Liver (tissue), 9 donors: ENCODE results near the gene UMODL1. TPM values are rescaled to one million over a fixed set of nuclear protein-coding genes. Genes with fewer than 3 reads are reported as not detected.

ENCODE experiments used
- DNase-seq: peaks from one replicate; pipeline ENCODE4 v3.0.0-alpha.2; 2017; ENCODE audit warnings: low spot score
- H3K27ac ChIP-seq, 2 donors: one replicate each; pipeline ENCODE4 v1.7.0; 2013; ENCODE audit warnings: inconsistent platforms in 2 of 2, low read length in 2 of 2, control low read depth in 1 of 2, low read depth in 1 of 2, mild to moderate bottlenecking in 1 of 2
- H3K27me3 ChIP-seq, 4 donors: one replicate each; pipeline versions ENCODE4 v1.6.1 to v1.7.0; 2013; ENCODE audit warnings: low read length in 3 of 4, inconsistent platforms in 1 of 4, mild to moderate bottlenecking in 1 of 4, moderate library complexity in 1 of 4; ENCODE audit not compliant: control insufficient read depth in 4 of 4, insufficient read depth in 4 of 4
- H3K36me3 ChIP-seq, 4 donors: one replicate each; pipeline versions ENCODE4 v1.6.1 to v1.7.0; 2013; ENCODE audit warnings: low read length in 3 of 4, mild to moderate bottlenecking in 3 of 4, low read depth in 1 of 4, moderate library complexity in 1 of 4; ENCODE audit not compliant: control insufficient read depth in 4 of 4, insufficient read depth in 3 of 4
- H3K4me1 ChIP-seq, 4 donors: one replicate each; pipeline versions ENCODE4 v1.6.1 to v1.7.0; 2013; ENCODE audit warnings: low read length in 3 of 4, mild to moderate bottlenecking in 3 of 4, moderate library complexity in 1 of 4; ENCODE audit not compliant: control insufficient read depth in 4 of 4, insufficient read depth in 4 of 4
- H3K4me3 ChIP-seq, 3 donors: one replicate each; pipeline versions ENCODE4 v1.6.1 to v1.7.0; 2013; ENCODE audit warnings: low read length in 3 of 3, control low read depth in 1 of 3, low read depth in 1 of 3, mild to moderate bottlenecking in 1 of 3
- H3K9ac ChIP-seq, 2 donors: one replicate each; pipeline ENCODE4 v1.7.0; 2013; ENCODE audit warnings: low read length in 2 of 2, mild to moderate bottlenecking in 2 of 2, moderate library complexity in 2 of 2, control low read depth in 1 of 2, low read depth in 1 of 2
- H3K9me3 ChIP-seq, 4 donors: one replicate each; pipeline versions ENCODE4 v1.6.1 to v1.7.0; 2013; ENCODE audit warnings: low read length in 3 of 4; ENCODE audit not compliant: control insufficient read depth in 4 of 4
- CTCF ChIP-seq: fragments of 150-350 bp; IDR thresholded peaks from 2 replicates; pipeline ENCODE4 v1.5.1; 2017; ENCODE audit warnings: improper control_type of control experiment, low read depth, low read length; ENCODE audit not compliant: missing input control
- FOXA2 ChIP-seq: IDR thresholded peaks from 2 replicates; pipeline ENCODE4 v1.6.1; 2016; ENCODE audit warnings: antibody characterized with exemption
- GABPA ChIP-seq, 2 donors: IDR thresholded peaks in 1 of 2; conservative IDR thresholded peaks in 1 of 2; 2 replicates each; pipeline ENCODE4 v1.6.1; 2016; ENCODE audit warnings: antibody characterized with exemption in 2 of 2, mild to moderate bottlenecking in 1 of 2, moderate library complexity in 1 of 2
- HNF4A ChIP-seq, 2 donors: conservative IDR thresholded peaks; 2 replicates each; pipeline ENCODE4 v1.6.1; 2016; ENCODE audit warnings: antibody characterized with exemption in 2 of 2, mild to moderate bottlenecking in 2 of 2
- MAX ChIP-seq: IDR thresholded peaks from 2 replicates; pipeline ENCODE4 v1.6.1; 2016; ENCODE audit warnings: antibody characterized with exemption
- REST ChIP-seq: IDR thresholded peaks from 2 replicates; pipeline ENCODE4 v1.6.1; 2016; ENCODE audit warnings: antibody characterized with exemption, mild to moderate bottlenecking
- TAF1 ChIP-seq: conservative IDR thresholded peaks from 2 replicates; pipeline ENCODE4 v1.6.1; 2016; ENCODE audit warnings: antibody characterized with exemption, mild to moderate bottlenecking
- ZBTB33 ChIP-seq: IDR thresholded peaks from 2 replicates; pipeline ENCODE4 v1.6.1; 2016; ENCODE audit warnings: antibody characterized with exemption
- WGBS: extraction: QIAGEN DNeasy Blood & Tissue Kit; methylation state at CpG from one replicate; pipeline ENCODE4 v1.1.7; 2013; 5-methylcytosine and 5-hydroxymethylcytosine counted together
- polyA plus RNA-seq, 2 donors: library from polyadenylated mRNA; stranded (reverse) in 1 of 2; unstranded in 1 of 2; fragments of 200-250 nt in 1 of 2; fragments of >200 nt in 1 of 2; fragmentation: Nextera tagmentation in 1 of 2; extraction: Ambion mirVana in 1 of 2; gene quantifications; one replicate each; pipeline versions ENCODE4 v1.2.1 to v1.2.3, GENCODE V29; 2013 to 2015
- total RNA-seq, 2 donors: library from RNA; depleted of rRNA; stranded (reverse); fragments of >200 nt; gene quantifications; one replicate each; pipeline ENCODE4 v1.2.3, GENCODE V29; 2014
- donor health status: healthy.
- donor health status: healthy.
- donor health status: healthy.
- donor health status: healthy.
- donor health status: healthy.

UMODL1 gene
- total and polyA plus RNA-seq, 4 donors, result 0.08 to 0.14 (median 0.08) TPM; not detected in 1

- H3K36me3 ChIP-seq, result no peaks in the 10 kb centered on the region
- 69% methylated on average over 10 of the region's 10 CpGs for WGBS
- H3K27ac ChIP-seq, result no peak overlapping the region
- DNase-seq, result no peak
- H3K4me3 ChIP-seq, result no peak overlapping the region
- no peaks in the 10 kb centered on the region for H3K9me3 ChIP-seq
- TF ChIP-seq GABPA (IDR thresholded peaks at IDR 0.05 in 1 of 2, conservative IDR thresholded peaks at IDR 0.05 in 1 of 2), result no peak
- no peak overlapping the region for H3K9ac ChIP-seq
- H3K4me1 ChIP-seq, result no peaks in the 10 kb centered on the region
- H3K27me3 ChIP-seq, result peaks cover 0 to 4% (median 1%) of the 10 kb centered on the region in 4 donors
Measured at GRCh38 chr21:42069843-42070242, 1.3 kb upstream of the UMODL1 start.

GRCh38 chr21:42073145-42074099 lies 2.3 kb downstream of the UMODL1 start:
- H3K4me1 ChIP-seq, result no peaks in the 10 kb centered on the region
- H3K9ac ChIP-seq, result no peak overlapping the region
- DNase-seq, result no peak
- H3K36me3 ChIP-seq, result no peaks in the 10 kb centered on the region
- TF ChIP-seq FOXA2, result no peak
- no peak for TF ChIP-seq TAF1
- TF ChIP-seq ZBTB33, result no peak
- no peak for TF ChIP-seq MAX
- no peak for TF ChIP-seq CTCF
- TF ChIP-seq REST, result no peak
- TF ChIP-seq HNF4A (conservative IDR thresholded peaks at IDR 0.05), result no peak
- no peak for TF ChIP-seq GABPA (IDR thresholded peaks at IDR 0.05 in 1 of 2, conservative IDR thresholded peaks at IDR 0.05 in 1 of 2)
- H3K27me3 ChIP-seq, result peaks cover 0 to 4% (median 1%) of the 10 kb centered on the region in 4 donors
- H3K4me3 ChIP-seq, result no peak overlapping the region
- H3K9me3 ChIP-seq, result no peaks in the 10 kb centered on the region
- WGBS, result 80% methylated on average over 21 of the region's 21 CpGs
- no peak overlapping the region for H3K27ac ChIP-seq
